Stimulated activated CD4-positive, alpha-beta T cell treated with anti-CD3 and anti-CD28 coated beads, Interleukin-12 subunit alpha, Interleukin-12 subunit beta, amount 100 ng/mL, for 24 hours (primary cell): ENCODE measurements around the gene ANKK1.

Experiments
- DNase-seq, 2 experiments: peaks; one replicate each; pipeline ENCODE4 v3.0.0-alpha.2; 2020; ENCODE audit warnings: low read depth in 2 of 2

The ANKK1 gene

DNA sequence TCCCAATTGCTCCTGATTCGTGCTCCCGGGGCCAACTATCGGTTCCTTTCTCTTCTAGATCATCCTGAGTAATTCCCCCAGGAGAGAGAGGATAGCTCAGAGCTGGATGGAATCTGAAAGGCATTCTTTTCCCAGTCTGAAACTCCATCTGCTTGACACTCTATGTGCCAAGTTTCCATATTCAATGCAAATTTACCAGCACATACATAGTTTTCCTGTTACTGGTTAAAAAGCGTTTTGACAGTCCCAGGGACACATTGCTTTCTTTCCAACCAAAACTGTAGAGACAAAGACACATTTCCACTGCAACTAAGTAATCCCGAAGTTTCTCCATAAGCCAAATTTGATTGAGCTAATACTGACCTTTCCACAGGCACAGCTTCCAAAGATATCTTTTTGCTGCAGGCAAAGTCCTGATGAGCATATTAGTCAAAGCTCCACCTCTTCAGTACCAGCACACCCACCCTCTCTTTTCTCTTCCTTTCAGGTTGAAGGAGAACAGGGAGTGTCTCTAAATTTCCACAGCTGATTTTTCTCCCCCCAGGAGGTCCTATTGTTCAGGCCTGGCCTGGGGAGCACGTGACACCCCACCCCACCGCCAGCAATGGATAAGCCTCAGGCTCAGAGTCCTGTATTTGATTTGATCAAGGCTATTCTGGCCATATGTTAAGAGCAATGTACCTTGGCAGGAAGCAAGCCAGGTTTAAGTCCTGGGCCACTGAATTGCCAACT lies 9.7 kb upstream of the ANKK1 start:
- no peak for DNase-seq

DNA sequence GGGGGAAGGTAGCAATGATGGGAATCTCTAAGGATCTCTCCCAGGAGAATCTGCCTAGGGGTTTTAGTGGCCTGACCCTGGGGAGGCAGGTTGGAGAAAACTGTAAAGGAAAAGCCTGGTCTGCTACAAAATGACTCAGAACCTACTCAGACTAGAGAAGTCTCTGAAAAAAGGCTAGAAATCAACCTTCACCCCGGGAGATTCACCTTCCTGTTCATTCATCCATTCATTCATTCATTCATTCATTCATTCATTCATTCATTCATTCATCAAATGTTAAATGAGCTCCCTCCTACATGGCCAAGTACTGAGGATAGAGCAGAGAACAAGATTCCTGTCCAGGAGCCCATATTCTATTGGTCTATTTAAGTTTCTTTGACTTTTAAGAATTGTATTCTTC lies 8.9 kb upstream of the ANKK1 start:
- DNase-seq = no peak

- no peak for DNase-seq
Measured at GRCh38 chr11:113382121-113382520, 5.5 kb upstream of the ANKK1 start.

- no peak for DNase-seq
Measured at GRCh38 chr11:113384551-113384950, 3.0 kb upstream of the ANKK1 start.

DNA sequence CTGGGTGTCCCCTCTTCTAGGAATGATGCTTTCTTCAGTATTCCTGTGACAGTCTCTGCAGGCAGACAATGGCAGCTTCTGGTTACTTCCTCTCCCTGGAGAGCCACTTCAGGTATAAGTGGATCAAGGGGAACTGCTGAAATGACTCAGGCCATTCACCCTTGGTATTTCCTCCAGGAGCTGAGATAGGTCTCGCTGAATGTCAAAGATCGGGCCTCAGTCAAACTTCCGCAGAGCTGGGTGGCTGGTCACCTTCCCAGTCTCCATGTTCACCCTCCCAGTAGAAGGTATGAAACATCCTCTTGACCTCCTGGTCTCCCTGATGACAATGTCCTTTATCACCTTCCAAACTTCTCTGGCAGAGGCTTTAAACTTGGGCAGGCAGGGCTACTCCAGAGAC lies 1.8 kb upstream of the ANKK1 start:
- DNase-seq = no peak

- no peak for DNase-seq
Measured at GRCh38 chr11:113386866-113387265, 713 bp upstream of the ANKK1 start.

DNA sequence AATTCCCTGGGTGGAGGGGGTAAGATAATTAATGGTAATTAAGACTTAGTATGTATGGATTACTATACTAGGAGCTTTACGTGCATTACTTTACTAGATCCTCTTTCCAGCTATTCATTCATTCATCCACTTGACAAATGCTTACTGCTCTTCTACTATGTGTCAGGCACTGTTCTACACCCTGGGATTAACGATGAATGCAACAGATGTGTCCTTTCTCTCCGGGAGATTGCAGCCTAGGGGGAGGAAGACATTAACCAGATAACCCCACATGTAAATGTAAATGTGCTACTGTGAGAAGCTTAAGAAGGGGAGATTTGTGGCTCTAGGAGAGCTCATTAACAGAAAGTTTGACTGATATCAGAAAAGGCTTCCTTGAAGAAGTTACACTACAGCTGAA lies 1.7 kb downstream of the ANKK1 start:
- no peak for DNase-seq

DNA sequence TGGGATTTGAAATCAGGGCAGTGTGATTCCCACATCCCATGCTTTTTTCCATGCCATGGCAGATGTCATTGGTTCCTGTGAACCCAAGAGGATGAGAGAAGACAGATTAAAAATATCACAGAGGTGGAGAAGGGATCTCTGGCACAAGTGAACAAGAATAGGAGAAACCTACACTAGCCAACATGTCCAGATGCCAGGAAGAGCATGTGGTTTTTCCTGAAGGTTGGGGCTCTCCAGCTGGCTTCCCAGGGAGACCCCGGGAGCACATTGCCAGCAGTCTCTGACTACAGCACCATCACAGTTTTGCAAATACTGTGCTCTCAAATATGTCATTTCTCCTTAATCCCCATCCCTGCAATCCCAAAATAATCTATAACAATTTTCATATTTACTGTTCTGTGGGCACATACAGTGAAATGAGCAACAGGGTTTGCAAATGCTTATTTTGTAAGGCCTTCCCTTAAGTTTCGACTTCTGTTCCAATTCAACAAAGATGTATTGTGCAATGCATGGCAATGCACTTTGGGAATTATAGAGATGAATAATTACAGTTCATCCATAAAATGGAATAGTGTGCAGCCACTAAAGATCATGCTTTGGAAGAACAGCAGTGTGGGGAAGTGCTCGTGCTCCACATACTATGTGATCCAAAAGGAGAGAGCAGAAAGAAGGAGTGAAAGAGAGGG lies 4.8 kb downstream of the ANKK1 start:
- DNase-seq = no peak

DNA sequence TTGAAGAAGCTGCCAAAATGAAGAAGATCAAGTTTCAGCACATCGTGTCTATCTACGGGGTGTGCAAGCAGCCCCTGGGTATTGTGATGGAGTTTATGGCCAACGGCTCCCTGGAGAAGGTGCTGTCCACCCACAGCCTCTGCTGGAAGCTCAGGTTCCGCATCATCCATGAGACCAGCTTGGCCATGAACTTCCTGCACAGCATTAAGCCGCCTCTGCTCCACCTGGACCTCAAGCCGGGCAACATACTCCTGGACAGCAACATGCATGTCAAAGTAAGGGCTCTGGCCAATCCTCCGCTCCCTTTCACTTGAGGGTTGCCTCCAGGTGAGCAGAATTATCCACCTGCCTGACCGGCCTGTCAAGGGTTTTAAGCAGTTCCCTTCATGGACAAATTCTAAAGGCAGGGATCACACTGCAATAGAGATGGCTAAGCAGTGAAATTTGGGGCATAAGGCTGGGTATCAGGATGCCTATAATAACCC lies 6.0 kb downstream of the ANKK1 start:
- DNase-seq = no peak

DNA sequence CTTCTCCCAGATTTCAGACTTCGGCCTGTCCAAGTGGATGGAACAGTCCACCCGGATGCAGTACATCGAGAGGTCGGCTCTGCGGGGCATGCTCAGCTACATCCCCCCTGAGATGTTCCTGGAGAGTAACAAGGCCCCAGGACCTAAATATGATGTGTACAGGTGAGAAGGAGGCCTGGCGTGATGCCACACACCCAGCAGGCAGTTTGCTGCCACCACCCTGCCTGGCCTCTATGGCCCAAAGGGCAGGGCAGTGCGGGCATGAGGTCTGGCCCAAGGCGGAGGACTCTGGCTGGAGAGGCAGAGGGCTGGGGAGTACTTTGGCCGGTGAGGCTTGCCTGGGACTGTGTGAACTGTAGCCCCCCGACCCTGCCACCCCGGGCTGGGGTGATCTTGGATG lies 7.3 kb downstream of the ANKK1 start:
- no peak for DNase-seq

DNA sequence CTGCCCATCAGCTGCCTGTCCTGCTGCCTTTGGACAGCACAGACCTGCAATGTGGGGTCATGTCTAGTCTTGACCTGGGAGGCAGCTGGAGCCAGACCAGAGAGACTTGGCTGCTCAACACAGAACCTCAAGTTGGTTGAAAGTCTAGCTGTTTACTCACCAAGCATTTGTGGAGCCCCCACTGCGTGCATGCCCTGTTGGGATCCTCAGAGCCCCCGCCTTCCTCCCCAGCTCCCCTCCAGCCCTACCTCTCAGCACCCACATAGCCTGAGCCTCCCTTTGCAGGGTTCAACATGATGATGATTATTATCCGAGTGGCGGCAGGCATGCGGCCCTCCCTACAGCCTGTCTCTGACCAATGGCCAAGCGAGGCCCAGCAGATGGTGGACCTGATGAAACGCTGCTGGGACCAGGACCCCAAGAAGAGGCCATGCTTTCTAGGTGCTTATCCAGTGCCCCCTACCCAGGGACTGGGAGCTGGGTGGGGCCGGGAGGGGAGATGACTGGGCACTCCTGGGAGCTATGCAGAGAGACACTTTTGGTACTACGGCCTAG lies 8.3 kb downstream of the ANKK1 start:
- DNase-seq = no peak

GRCh38 chr11:113396690-113397089 lies 9.1 kb downstream of the ANKK1 start:
- no peak for DNase-seq

GRCh38 chr11:113397212-113397611 lies 9.6 kb downstream of the ANKK1 start:
- no peak for DNase-seq

- no peak for DNase-seq
Measured at GRCh38 chr11:113397821-113398220, 10.2 kb downstream of the ANKK1 start.

GRCh38 chr11:113398669-113399430 lies 11.3 kb downstream of the ANKK1 start:
- DNase-seq = no peak

GRCh38 chr11:113400631-113401230 lies 13.2 kb downstream of the ANKK1 start:
- DNase-seq = no peak

- no peak for DNase-seq
Measured at GRCh38 chr11:113401718-113402117, 14.1 kb downstream of the ANKK1 start.

- DNase-seq = no peak
Measured at GRCh38 chr11:113404859-113405430, 17.4 kb downstream of the ANKK1 start.

- no peak for DNase-seq
Measured at GRCh38 chr11:113405724-113406478, 18.3 kb downstream of the ANKK1 start.

- no peak for DNase-seq
Measured at GRCh38 chr11:113407163-113407562, 19.6 kb downstream of the ANKK1 start.

- no peak for DNase-seq
Measured at GRCh38 chr11:113408206-113408605, 20.6 kb downstream of the ANKK1 start.
